GM23248 (cell line): ENCODE results near the gene CCR3. TPM values are rescaled to one million over a fixed set of nuclear protein-coding genes. Genes with fewer than 3 reads are reported as not detected.

Experiments used
- DNase-seq: peaks from one replicate; pipeline ENCODE4 v3.0.0-alpha.2; 2015
- H2AFZ ChIP-seq: fragments of 200-600 bp; sonication (generic); 2 replicates; pipeline ENCODE4 v1.6.1; 2016; ENCODE audit warnings: antibody characterized with exemption
- H3F3A ChIP-seq: fragments of 200-600 bp; sonication (generic); 2 replicates; pipeline ENCODE4 v1.6.1; 2016; ENCODE audit warnings: mild to moderate bottlenecking, antibody characterized with exemption, mixed run types; ENCODE audit not compliant: insufficient read depth
- H3K27ac ChIP-seq: fragments of 200-600 bp; sonication (generic); 2 replicates; pipeline ENCODE4 v1.5.1; 2016; ENCODE audit warnings: mild to moderate bottlenecking
- H3K27me3 ChIP-seq: fragments of 200-600 bp; sonication (generic); replicated peaks from 2 replicates; pipeline ENCODE4 v1.6.1; 2016; ENCODE audit warnings: mild to moderate bottlenecking; ENCODE audit not compliant: insufficient read depth
- H3K36me3 ChIP-seq: fragments of 200-600 bp; sonication (generic); 2 replicates; pipeline ENCODE4 v1.6.1; 2016; ENCODE audit warnings: low read depth, mild to moderate bottlenecking
- H3K4me1 ChIP-seq: fragments of 200-600 bp; sonication (generic); 2 replicates; pipeline ENCODE4 v1.6.1; 2016; ENCODE audit warnings: mild to moderate bottlenecking; ENCODE audit not compliant: insufficient read depth
- H3K4me2 ChIP-seq: fragments of 200-600 bp; sonication (generic); one replicate; pipeline ENCODE4 v1.6.1; 2016; ENCODE audit warnings: mild to moderate bottlenecking; ENCODE audit not compliant: unreplicated experiment
- H3K4me3 ChIP-seq: fragments of 200-600 bp; sonication (generic); 2 replicates; pipeline ENCODE4 v1.5.1; 2016; ENCODE audit warnings: mild to moderate bottlenecking
- H3K79me2 ChIP-seq: fragments of 200-600 bp; sonication (generic); 2 replicates; pipeline ENCODE4 v1.6.1; 2016; ENCODE audit warnings: mild to moderate bottlenecking; ENCODE audit not compliant: insufficient read depth
- H3K9ac ChIP-seq: fragments of 200-600 bp; sonication (generic); 2 replicates; pipeline ENCODE4 v1.6.1; 2016; ENCODE audit warnings: mild to moderate bottlenecking
- H3K9me2 ChIP-seq: fragments of 200-600 bp; sonication (generic); 2 replicates; pipeline ENCODE4 v1.6.1; 2016; ENCODE audit warnings: mixed run types, mild to moderate bottlenecking, moderate library complexity; ENCODE audit not compliant: insufficient read depth
- H3K9me3 ChIP-seq: fragments of 200-600 bp; sonication (generic); one replicate; pipeline ENCODE4 v1.6.1; 2017; ENCODE audit warnings: low read depth
- H4K20me1 ChIP-seq: fragments of 200-600 bp; sonication (generic); 2 replicates; pipeline ENCODE4 v1.6.0; 2016; ENCODE audit not compliant: insufficient read depth
- EZH2 ChIP-seq: fragments of 200-600 bp; sonication (generic); IDR thresholded peaks from 2 replicates; pipeline ENCODE4 v1.6.1; 2018; ENCODE audit warnings: antibody characterized with exemption, mild to moderate bottlenecking; ENCODE audit not compliant: insufficient read depth, poor library complexity, severe bottlenecking
- EZH2phosphoT487 ChIP-seq: fragments of 200-600 bp; sonication (generic); IDR thresholded peaks from 2 replicates; pipeline ENCODE4 v1.6.1; 2018; ENCODE audit warnings: antibody characterized with exemption, moderate library complexity, mild to moderate bottlenecking, low read depth; ENCODE audit not compliant: insufficient read depth
- WGBS, 2 experiments: methylation state at CpG; one replicate each; pipeline ENCODE4 v1.1.6; 2015 to 2017; ENCODE audit warnings: low lambda C conversion rate in 2 of 2, low coverage in 1 of 2; ENCODE audit errors: missing lambda C conversion rate in 2 of 2; 5-methylcytosine and 5-hydroxymethylcytosine counted together
- in situ Hi-C: fragments of 300-500 bp; cut with MboI; formaldehyde crosslinking; loops from 2 replicates; pipeline ENCODE4 v1.15.0; 2020
- polyA plus RNA-seq: library from polyadenylated mRNA; unstranded; fragments of >200 nt; fragmentation: Nextera tagmentation; extraction: Ambion mirVana; gene quantifications from 2 replicates; pipeline ENCODE4 v1.2.1, GENCODE V29; 2016
- total RNA-seq: library from RNA; depleted of rRNA; stranded (reverse); fragments of >200 nt; shearing (Covaris generic); gene quantifications from 2 replicates; pipeline ENCODE4 v1.2.3, GENCODE V29; 2014

CCR3 gene
- total and polyA plus RNA-seq, 2 experiments from 2014 or later = not detected

DNA sequence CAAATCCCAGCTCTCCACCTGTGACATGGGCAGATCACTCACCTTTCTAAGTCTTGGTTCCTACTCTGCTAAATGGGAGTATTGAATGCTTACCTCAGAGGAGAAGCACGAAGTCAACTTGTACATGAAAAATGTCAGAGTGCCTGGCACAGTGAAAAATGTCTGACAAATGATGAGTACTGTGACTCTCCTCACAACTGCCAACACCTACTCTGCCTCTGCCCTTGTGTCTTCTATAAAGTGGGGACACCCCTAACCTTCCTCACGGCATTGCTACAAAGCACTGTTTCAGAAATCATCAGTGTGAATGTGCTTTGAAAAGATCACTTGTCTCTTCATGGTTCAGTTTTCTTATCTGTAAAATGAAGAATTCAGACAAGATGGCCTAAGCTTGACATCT, 33.2 kb upstream of the CCR3 start:
- Histone ChIP-seq H3K9ac (no peak overlapping the region), H3K36me3 (no peaks in the 10 kb centered on the region), H3K27me3 (peaks cover 9% of the 10 kb centered on the region), H3F3A (no peaks in the 10 kb centered on the region), H3K9me2 (no peaks in the 10 kb centered on the region), H4K20me1 (no peaks in the 10 kb centered on the region), H3K4me1 (peaks cover 10% of the 10 kb centered on the region), H2AFZ (no peak overlapping the region), H3K9me3 (no peaks in the 10 kb centered on the region), H3K4me3 (no peak overlapping the region), H3K27ac (no peak overlapping the region), H3K79me2 (no peaks in the 10 kb centered on the region), H3K4me2 (no peak overlapping the region)
- in situ Hi-C loops = no loop called here
- DNase-seq = no peak
- TF ChIP-seq EZH2 (no peak), EZH2phosphoT487 (no peak)
- 65 to 71% methylated on average over 2 of the region's 2 CpGs for WGBS, 2 experiments

DNA sequence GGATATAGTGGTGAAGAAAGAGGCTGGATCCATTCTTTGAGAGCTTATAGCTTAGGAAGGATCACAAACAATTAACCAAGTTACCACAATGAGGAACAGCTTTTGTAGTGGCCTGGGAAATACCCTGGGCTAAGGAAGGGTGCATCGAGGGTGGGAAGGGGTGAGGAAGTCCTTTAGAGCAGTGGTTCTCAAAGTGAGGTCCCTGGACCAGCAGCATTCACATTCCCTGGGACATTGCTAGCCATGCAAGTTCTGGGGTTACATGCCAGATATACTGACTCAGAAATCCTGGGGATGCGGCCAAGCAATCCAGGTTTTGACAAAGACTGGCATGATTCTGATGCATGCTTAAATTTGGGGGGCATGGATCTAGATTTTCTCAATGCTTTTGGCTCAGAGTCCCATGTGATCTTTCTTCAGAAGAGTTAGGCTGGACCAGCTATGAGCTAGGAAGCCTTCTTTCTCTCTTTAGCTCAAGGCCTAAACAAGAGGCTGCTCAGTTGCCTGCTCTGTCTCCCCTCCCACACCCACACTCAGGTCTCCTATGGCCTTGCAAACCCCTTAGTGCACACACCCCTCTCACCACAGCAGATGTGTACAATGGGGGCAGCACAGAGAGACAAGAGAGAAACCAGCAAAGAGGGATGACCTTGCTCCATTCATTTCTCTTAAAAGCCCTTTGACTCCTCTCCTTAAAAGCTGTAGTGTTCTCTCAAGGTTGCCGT, 32.4 kb upstream of the CCR3 start:
- DNase-seq = peak; percentile 74
- Histone ChIP-seq H3K4me2 (no peak overlapping the region), H3K4me3 (no peak overlapping the region), H3K36me3 (no peaks in the 10 kb centered on the region), H2AFZ (no peak overlapping the region), H3F3A (no peaks in the 10 kb centered on the region), H3K9ac (no peak overlapping the region), H3K27ac (no peak overlapping the region), H3K9me2 (no peaks in the 10 kb centered on the region), H3K9me3 (no peaks in the 10 kb centered on the region), H3K27me3 (peaks cover 18% of the 10 kb centered on the region), H3K79me2 (no peaks in the 10 kb centered on the region), H3K4me1 (peaks cover 10% of the 10 kb centered on the region), H4K20me1 (no peaks in the 10 kb centered on the region)
- TF ChIP-seq EZH2 (no peak), EZH2phosphoT487 (no peak)
- in situ Hi-C loops = no loop called here
- WGBS, 2 experiments = 36 to 40% methylated on average over 3 of the region's 3 CpGs

DNA sequence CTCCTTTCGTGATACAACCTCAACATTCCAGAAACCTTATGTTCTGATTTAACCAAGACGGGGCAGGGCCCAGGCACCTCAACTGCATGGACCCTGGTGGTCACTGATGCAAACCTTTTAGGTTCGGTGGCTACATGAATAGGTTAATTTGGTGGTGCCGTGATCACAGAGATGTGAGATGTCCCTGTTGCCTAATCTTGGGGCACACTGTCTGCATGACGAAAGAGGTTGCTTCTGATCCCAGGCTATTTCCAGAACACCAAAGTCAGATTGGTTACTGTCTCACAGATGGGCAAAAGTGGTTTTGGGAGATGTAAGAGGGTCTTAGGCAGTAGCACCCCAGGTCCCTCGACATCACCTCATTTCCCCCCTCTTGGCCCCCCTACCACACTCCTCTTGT, 30.2 kb upstream of the CCR3 start:
- WGBS, 2 experiments = 72 to 78% methylated on average over 6 of the region's 6 CpGs
- H3K4me2 ChIP-seq = no peak overlapping the region
- H3K4me3 ChIP-seq = no peak overlapping the region
- no peak overlapping the region for H3K9ac ChIP-seq
- no peaks in the 10 kb centered on the region for H4K20me1 ChIP-seq
- H3K27me3 ChIP-seq = peaks cover 15% of the 10 kb centered on the region
- DNase-seq = no peak
- in situ Hi-C loops = no loop called here
- no peaks in the 10 kb centered on the region for H3K9me2 ChIP-seq
- no peak overlapping the region for H3K27ac ChIP-seq
- no peaks in the 10 kb centered on the region for H3K9me3 ChIP-seq
- no peaks in the 10 kb centered on the region for H3K79me2 ChIP-seq
- H2AFZ ChIP-seq = no peak overlapping the region
- H3K4me1 ChIP-seq = peaks cover 10% of the 10 kb centered on the region
- no peak for TF ChIP-seq EZH2phosphoT487
- TF ChIP-seq EZH2 = no peak
- no peaks in the 10 kb centered on the region for H3K36me3 ChIP-seq
- no peaks in the 10 kb centered on the region for H3F3A ChIP-seq

DNA sequence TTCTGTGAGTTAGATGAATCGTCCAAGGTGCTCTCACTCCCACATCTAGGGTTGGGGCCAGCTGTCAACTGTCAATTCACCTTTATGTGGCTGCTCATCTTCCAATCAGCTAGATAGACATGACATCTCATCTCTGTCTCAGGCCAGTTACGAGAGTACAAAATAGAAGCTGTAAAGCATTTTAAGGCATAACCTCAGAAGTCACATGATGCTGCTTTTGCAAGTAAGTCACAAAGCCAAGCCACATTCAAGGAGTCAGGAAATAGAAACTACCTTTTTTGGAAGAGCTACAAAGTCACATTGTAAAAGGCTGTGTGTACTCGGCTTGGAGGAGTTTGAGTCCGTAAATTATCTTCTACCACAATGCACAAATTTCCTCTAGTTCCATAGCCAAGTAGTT, 29.1 kb upstream of the CCR3 start:
- TF ChIP-seq EZH2 (no peak), EZH2phosphoT487 (no peak)
- Histone ChIP-seq H3F3A (no peaks in the 10 kb centered on the region), H3K4me1 (peaks cover 10% of the 10 kb centered on the region; the same call in 1 of the 2 replicates), H3K36me3 (no peaks in the 10 kb centered on the region), H3K79me2 (no peaks in the 10 kb centered on the region), H3K9ac (no peak overlapping the region), H3K27me3 (peaks cover 15% of the 10 kb centered on the region), H3K27ac (no peak overlapping the region), H4K20me1 (no peaks in the 10 kb centered on the region), H2AFZ (no peak overlapping the region), H3K9me3 (no peaks in the 10 kb centered on the region), H3K4me2 (no peak overlapping the region), H3K4me3 (no peak overlapping the region), H3K9me2 (no peaks in the 10 kb centered on the region)
- 77 to 90% methylated on average over 4 of the region's 4 CpGs for WGBS, 2 experiments
- in situ Hi-C loops = no loop called here
- DNase-seq = no peak
